Mononuclear cell (primary cell): ENCODE results near the gene EHD2. TPM values are rescaled to one million over a fixed set of nuclear protein-coding genes. Genes with fewer than 3 reads are reported as not detected.

Source experiments
- H3K27me3 ChIP-seq: 2 replicates; pipeline ENCODE4 v1.6.0; 2011; ENCODE audit warnings: low read length, control low read depth; ENCODE audit not compliant: insufficient read depth
- H3K4me1 ChIP-seq: 2 replicates; pipeline ENCODE4 v1.5.1; 2011; ENCODE audit warnings: mild to moderate bottlenecking, low read length, control low read depth; ENCODE audit not compliant: insufficient read depth
- H3K4me3 ChIP-seq: 2 replicates; pipeline ENCODE4 v1.5.1; 2011; ENCODE audit warnings: mild to moderate bottlenecking, low read length, moderate library complexity
- H3K9me3 ChIP-seq: 2 replicates; pipeline ENCODE4 v1.5.1; 2011; ENCODE audit warnings: low read depth, mild to moderate bottlenecking, control low read depth, low read length
- total RNA-seq: library from RNA; depleted of rRNA; stranded (reverse); fragments of >200 nt; gene quantifications from one replicate; pipeline ENCODE4 v1.2.3, GENCODE V29; 2012

EHD2 gene
- total RNA-seq, 1 donor = 0.42 TPM

GRCh38 chr19:47680858-47681332 is 32.3 kb upstream of the EHD2 start:
- Histone ChIP-seq H3K27me3 (no peaks in the 10 kb centered on the region), H3K4me3 (no peak overlapping the region), H3K9me3 (no peaks in the 10 kb centered on the region), H3K4me1 (no peaks in the 10 kb centered on the region)

DNA sequence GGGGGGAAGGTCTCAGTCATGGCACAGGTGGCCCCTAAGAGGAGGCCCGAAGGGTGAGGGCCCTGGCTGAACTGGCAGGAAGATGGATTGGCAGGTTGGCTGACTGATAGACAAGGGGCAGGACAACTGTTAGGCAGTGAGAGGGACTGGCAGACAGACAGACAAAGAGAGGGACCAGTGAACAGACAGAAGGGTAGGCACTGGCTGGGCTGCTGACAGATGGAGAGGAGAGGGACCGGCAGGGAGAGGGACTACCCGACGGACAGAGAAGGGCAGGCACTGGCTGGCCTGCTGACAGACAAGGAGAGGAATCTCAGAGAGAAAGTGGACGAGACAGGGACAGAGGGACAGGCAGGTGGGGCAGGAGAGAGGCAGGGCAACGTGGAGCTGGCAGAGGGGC is 31.8 kb upstream of the EHD2 start:
- no peaks in the 10 kb centered on the region for H3K9me3 ChIP-seq
- no peaks in the 10 kb centered on the region for H3K27me3 ChIP-seq
- no peaks in the 10 kb centered on the region for H3K4me1 ChIP-seq
- no peak overlapping the region for H3K4me3 ChIP-seq

DNA sequence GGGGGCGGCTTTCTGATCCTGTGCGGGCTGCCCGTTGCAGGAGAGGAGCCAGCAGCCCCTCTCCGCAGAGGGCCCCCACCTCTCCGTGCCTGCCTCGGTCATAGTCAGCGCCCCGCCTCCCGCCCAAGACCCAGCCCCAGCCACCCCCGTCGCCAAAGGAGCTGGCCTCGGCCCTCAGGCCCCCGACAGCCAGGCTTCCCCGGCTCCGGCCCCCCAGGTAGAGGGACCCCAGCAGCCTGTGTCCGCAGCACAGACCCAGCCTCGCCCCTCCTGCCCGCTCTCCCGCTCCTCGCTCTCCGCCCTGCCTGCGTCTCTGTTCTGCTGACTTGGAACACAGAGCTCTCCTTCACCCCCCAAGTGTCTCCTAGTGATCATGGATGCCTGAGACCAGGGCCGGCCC is 31.3 kb upstream of the EHD2 start:
- no peaks in the 10 kb centered on the region for H3K27me3 ChIP-seq
- H3K4me3 ChIP-seq = no peak overlapping the region
- H3K4me1 ChIP-seq = no peaks in the 10 kb centered on the region
- H3K9me3 ChIP-seq = no peaks in the 10 kb centered on the region

DNA sequence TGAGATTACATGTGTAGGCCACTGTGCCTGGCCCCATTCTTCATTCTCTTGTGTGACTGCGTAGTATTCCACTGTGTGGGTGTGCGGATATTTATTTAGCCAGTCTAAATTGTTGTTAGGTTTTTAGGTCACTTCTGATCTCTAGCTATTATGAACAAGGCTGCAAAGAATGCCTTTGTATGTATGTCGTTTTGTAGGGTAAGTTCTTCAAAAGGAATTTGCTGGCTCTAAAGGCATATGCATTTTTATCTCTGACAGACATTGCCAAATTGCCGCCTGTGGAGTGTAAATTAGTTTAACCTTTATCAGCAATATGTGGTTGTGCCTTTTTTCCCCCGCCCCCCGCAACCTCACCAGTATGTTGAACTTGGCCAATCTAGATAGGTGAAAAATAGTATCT is 30.3 kb upstream of the EHD2 start:
- no peak overlapping the region for H3K4me3 ChIP-seq
- no peaks in the 10 kb centered on the region for H3K27me3 ChIP-seq
- H3K9me3 ChIP-seq = no peaks in the 10 kb centered on the region
- H3K4me1 ChIP-seq = no peaks in the 10 kb centered on the region

GRCh38 chr19:47686679-47687450 is 26.4 kb upstream of the EHD2 start:
- Histone ChIP-seq H3K9me3 (no peaks in the 10 kb centered on the region), H3K27me3 (no peaks in the 10 kb centered on the region), H3K4me1 (no peaks in the 10 kb centered on the region), H3K4me3 (no peak overlapping the region)

GRCh38 chr19:47687906-47688305 is 25.3 kb upstream of the EHD2 start:
- no peaks in the 10 kb centered on the region for H3K27me3 ChIP-seq
- no peaks in the 10 kb centered on the region for H3K9me3 ChIP-seq
- no peaks in the 10 kb centered on the region for H3K4me1 ChIP-seq
- no peak overlapping the region for H3K4me3 ChIP-seq

GRCh38 chr19:47691090-47691489 is 22.1 kb upstream of the EHD2 start:
- Histone ChIP-seq H3K4me1 (no peaks in the 10 kb centered on the region), H3K4me3 (no peak overlapping the region), H3K27me3 (no peaks in the 10 kb centered on the region), H3K9me3 (no peaks in the 10 kb centered on the region)

- Histone ChIP-seq H3K27me3 (no peaks in the 10 kb centered on the region), H3K9me3 (no peaks in the 10 kb centered on the region), H3K4me3 (no peak overlapping the region)
Measured at GRCh38 chr19:47691782-47692181, 21.4 kb upstream of the EHD2 start.

GRCh38 chr19:47693489-47693888 is 19.7 kb upstream of the EHD2 start:
- H3K4me3 ChIP-seq = no peak overlapping the region
- no peaks in the 10 kb centered on the region for H3K4me1 ChIP-seq
- H3K27me3 ChIP-seq = no peaks in the 10 kb centered on the region

More at GRCh38 chr19:47691782-47692181, 21.4 kb upstream of the EHD2 start:
- H3K4me1 ChIP-seq = no peaks in the 10 kb centered on the region

DNA sequence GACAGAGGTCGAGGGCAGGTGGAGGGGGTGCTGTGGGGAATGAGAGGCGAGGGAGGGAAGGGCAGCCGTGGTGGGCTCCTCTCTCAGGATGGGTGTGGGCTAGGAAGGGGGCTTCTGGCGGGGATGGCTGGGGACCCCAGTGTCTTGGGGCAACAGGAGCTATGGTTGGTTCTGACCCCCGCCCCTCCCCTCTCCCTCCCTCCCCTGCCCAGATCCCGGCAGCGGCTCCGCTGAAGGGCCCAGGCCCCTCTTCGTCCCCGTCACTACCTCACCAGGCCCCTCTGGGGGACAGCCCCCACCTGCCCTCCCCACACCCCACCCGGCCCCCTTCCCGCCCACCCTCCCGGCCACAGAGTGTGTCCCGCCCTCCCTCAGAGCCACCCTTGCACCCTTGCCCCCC is 19.3 kb upstream of the EHD2 start:
- Histone ChIP-seq H3K27me3 (no peaks in the 10 kb centered on the region), H3K4me1 (no peaks in the 10 kb centered on the region), H3K4me3 (no peak overlapping the region), H3K9me3 (no peaks in the 10 kb centered on the region)

More at GRCh38 chr19:47693489-47693888, 19.7 kb upstream of the EHD2 start:
- H3K9me3 ChIP-seq = no peaks in the 10 kb centered on the region

- H3K4me3 ChIP-seq = no peak overlapping the region
- no peaks in the 10 kb centered on the region for H3K4me1 ChIP-seq
- no peaks in the 10 kb centered on the region for H3K9me3 ChIP-seq
- H3K27me3 ChIP-seq = no peaks in the 10 kb centered on the region
Measured at GRCh38 chr19:47694466-47695273, 18.6 kb upstream of the EHD2 start.

DNA sequence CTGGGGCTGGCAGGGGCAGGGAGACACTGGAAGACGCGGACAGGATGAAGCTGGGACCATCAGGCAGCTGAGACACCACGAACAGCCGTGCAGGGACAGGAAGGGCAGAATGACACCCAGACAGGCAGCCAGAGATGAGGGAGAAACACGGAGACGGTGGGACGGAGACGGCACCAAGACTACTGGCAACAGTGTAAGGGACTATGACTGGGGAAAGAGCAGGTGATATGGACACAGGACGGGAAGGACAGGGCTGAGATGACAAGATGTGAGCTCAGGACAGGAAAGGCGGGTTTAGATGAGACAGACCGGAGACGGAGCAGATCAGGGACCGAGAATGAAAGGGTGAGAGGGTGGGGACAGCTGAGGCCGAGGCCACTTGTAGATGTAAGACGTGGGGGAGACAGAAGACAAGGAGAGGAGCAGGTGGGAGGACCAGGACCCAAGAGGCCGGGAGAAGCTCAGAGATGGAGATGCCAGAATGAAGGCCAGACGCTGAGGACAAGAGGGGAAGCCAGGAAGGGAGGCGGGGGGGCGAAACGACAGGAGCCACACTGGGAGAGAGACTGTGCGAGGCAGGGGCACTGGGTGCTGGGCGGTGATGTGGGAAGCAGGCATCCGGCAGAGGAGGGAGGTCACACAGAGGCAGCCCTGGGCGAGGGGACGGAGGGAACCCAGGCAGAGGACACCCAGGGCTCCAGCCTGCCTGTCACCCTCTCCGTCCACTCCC is 17.5 kb upstream of the EHD2 start:
- H3K9me3 ChIP-seq = no peaks in the 10 kb centered on the region
- H3K4me3 ChIP-seq = no peak overlapping the region
- H3K4me1 ChIP-seq = no peaks in the 10 kb centered on the region

GRCh38 chr19:47696635-47697034 is 16.6 kb upstream of the EHD2 start:
- no peaks in the 10 kb centered on the region for H3K4me1 ChIP-seq
- no peaks in the 10 kb centered on the region for H3K9me3 ChIP-seq
- no peaks in the 10 kb centered on the region for H3K27me3 ChIP-seq
- no peak overlapping the region for H3K4me3 ChIP-seq

More for the DNA sequence above, 17.5 kb upstream of the EHD2 start:
- H3K27me3 ChIP-seq = no peaks in the 10 kb centered on the region

DNA sequence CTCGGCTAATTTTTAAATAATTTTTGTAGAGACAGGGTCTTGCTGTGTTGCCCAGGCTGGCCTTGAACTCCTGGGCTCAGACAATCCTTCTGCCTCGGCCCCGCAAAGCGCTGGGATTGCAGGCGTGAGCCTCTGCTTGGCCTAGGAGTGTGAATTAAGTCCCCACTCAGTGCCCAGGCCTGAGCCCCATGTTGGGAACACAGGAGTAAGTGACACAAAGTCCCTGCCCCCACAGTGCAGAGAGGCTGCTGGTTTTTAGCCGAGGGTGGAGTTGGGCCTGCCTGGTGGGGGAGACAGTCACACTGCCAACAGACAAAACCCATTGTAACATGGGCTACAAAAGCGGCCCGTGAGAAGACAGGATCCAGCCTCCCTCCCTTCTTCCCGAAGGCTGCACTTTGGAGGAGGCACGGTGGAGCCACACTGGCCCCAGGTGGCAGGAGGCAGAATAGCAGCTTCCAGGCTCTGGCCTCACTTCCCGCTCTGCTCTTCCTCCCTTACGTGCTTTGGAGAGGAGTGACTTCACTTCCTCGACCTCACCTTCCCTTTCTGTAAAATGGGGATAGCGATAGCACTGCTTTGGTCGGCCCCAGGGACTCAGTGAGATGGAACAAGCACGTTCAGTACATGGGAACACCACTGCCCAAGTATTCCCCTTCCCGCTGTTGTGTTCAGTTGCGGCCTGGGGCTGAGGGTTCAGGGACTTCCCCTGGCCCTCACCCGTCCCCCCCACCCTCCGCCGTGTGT is 15.2 kb upstream of the EHD2 start:
- H3K4me3 ChIP-seq = no peak overlapping the region
- H3K27me3 ChIP-seq = no peaks in the 10 kb centered on the region
- H3K4me1 ChIP-seq = no peaks in the 10 kb centered on the region
- no peaks in the 10 kb centered on the region for H3K9me3 ChIP-seq
